ENCODE results near the gene FFAR2.
"Not testable (repeated sequence)": the region's sequence is repeated elsewhere in the genome, so short reads cannot be mapped to it uniquely, and the experiment has no call there.

The FFAR2 gene

GRCh38 chr19:35447606-35448469 lies at the start of gene FFAR2:
FFAR2 (plus strand) TSS chr19:35448257; CDS start chr19:35449715, 1,458 bp downstream.
- no peak for ATAC-seq
- DNase-seq: no peak

GRCh38 chr19:35398570-35398969 lies 49.5 kb upstream of the FFAR2 start:
- ATAC-seq (no peak), DNase-seq (no peak)

DNA sequence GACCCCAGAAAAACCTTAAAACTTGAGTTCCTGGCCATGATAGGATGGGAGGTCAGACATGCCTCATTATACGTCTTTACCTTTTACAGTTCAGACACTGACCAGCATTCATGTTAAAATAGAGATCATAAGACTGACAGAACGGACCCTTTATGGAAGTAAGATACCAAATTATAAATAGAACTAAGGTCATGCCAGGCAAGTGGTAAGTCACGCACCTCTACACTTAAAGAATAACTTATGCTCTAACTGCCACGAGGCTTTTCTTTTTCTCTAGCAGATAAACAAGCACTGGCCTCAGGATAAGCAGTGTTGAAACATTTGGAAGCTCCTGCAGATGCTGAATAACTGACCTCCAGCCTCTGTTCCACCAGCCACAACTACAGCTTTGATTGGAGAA lies 48.8 kb upstream of the FFAR2 start:
- ATAC-seq (no peak), DNase-seq (no peak)

DNA sequence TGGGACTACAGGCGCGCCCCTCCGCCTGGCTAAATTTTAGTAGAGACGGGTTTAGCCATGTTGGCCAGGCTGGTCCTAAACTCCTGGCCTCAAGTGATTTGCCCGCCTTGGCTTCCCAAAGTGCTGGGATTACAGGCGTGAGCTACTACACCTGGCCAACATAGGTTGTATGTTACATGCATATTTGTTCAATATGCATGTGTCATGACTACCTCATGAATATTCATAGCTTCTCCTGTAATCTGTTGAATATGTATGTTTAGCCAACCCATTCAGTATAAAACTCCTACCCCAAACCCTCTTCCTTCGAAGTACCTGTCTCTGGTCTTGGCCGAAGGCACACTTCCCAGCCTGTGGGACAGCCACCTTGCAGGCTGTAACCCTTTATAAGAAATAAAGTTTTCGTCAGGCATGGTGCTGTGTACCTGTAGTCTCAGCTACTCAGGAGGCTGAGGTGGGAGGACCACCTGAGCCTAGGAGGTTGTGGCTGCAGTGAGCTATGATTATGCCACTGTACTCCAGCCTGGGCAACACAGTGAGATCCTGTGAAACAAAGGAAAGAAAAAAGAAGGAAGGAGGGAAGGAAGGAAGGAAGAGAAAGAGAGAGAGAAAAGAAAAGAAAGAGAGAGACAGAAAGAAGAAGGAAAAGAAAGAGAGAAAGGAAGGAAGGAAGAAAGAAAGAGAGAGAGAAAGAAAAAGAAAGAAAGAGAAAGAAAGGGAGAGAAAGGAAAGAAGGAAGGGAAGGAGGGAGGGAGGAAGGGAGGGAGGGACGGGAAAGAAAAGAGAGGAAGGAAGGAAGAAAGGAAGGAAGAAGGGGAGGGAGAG lies 47.9 kb upstream of the FFAR2 start:
- DNase-seq (no peak), ATAC-seq (no peak)

DNA sequence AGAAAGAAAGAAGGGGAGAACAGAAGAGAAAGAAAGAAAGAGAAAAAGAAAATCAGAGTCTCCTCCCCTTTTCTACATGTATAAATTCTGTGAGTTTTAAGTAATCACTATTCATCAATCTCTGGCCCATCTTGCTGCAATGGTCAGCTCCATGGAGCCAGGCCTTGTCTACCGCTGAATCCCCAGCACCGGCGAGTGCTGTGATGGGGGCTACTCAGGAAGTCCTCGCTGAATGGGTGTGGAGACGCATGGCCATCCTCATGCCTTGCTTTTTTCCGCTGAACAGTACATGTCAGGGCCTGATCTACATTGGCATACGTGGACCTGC lies 47.3 kb upstream of the FFAR2 start:
- ATAC-seq (no peak), DNase-seq (no peak)

- not testable (repeated sequence) for DNase-seq, ATAC-seq
Observed at GRCh38 chr19:35401416-35401815, 46.6 kb upstream of the FFAR2 start.

- DNase-seq (peak; percentile 11), ATAC-seq (peak; percentile 13)
Observed at GRCh38 chr19:35403116-35403760, 44.8 kb upstream of the FFAR2 start.

GRCh38 chr19:35404879-35405622 lies 43.0 kb upstream of the FFAR2 start:
- DNase-seq: peak; percentile 67
- ATAC-seq: peak; percentile 95

DNA sequence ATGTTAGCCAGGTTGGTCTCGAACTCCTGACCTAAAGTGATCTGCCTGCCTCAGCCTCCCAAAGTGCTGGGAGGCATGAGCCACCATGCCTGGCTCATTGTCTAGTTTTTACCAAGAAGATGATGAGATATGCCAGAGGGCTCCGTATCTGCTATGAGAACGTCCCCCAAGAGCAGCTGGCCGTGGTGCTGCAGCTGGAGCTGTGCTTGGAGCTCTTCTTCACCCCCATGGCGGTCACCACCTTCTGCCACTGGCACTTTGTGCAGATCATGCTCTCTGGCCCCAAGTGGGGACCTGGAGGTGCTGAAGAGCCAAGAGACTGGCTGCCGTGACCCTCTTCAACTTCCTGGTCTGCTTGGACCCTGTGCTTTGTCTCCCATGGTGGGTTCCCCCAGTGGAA lies 40.4 kb upstream of the FFAR2 start:
- ATAC-seq (no peak), DNase-seq (no peak)

- DNase-seq (no peak), ATAC-seq (no peak)
Observed at GRCh38 chr19:35408284-35409171, 39.5 kb upstream of the FFAR2 start.

GRCh38 chr19:35409191-35409590 lies 38.9 kb upstream of the FFAR2 start:
- no peak for DNase-seq
- no peak for ATAC-seq

- no peak for ATAC-seq
- DNase-seq: no peak
Observed at GRCh38 chr19:35410487-35410886, 37.6 kb upstream of the FFAR2 start.

DNA sequence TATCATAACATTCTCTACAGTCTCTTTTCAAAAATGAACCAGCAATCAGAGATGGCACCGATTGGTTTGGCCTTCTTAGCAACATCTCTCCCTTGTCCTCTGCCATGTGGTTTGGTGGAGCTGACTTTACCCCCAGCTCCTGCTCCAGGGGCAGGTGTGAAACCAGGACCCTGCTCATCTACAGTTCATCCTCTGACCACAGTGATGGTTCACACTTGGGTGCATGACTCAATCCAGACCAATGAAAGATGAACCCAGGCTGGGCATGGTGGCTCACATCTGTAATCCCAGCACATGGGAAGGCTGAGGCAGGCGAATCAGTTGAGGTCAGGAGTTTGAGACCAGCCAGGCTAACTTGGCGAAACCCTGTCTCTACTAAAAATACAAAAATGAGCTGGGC lies 33.6 kb upstream of the FFAR2 start:
- ATAC-seq (peak; percentile 65), DNase-seq (no peak)

- ATAC-seq (no peak), DNase-seq (no peak)
Observed at GRCh38 chr19:35416331-35416730, 31.7 kb upstream of the FFAR2 start.

GRCh38 chr19:35417278-35417677 lies 30.8 kb upstream of the FFAR2 start:
- DNase-seq (no peak), ATAC-seq (no peak)

DNA sequence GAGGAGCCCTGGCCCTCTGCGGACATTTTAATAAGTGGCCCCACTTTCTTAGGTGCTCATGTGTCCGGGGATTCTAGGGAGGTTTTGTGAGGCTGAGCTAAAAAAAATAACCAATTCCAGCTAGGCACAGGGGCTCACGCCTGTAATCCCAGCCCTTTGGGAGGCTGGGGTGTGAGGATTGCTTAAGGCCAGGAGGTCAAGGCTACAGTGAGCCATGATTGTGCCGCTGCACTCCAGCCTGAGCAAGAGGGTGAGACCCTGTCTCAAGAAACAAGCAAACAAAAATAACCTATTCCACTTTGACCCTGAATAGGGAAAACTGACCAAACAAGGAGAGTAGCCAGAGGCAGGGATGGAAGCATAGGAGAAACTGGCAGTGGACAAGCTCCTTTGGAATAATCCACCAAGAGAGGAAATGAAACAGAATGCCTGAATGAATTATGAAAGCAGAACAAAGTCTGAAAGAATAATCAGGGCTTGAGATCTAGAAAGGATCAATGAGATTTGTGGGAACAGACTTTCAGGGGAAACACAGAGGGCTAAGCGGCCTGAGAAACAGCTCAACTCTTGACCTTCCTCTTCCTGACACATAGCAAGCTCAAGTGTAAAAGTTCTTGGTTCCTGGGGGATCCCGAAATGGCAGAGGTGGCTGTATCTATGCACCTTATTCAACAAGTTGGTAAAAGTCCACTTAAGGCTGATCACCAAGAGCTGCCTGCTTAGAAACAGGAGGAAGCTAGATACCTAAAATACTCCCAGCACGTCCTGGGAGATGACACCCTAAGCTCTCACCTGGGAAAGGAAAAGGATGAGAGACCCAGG lies 30.1 kb upstream of the FFAR2 start:
- no peak for DNase-seq
- no peak for ATAC-seq

DNA sequence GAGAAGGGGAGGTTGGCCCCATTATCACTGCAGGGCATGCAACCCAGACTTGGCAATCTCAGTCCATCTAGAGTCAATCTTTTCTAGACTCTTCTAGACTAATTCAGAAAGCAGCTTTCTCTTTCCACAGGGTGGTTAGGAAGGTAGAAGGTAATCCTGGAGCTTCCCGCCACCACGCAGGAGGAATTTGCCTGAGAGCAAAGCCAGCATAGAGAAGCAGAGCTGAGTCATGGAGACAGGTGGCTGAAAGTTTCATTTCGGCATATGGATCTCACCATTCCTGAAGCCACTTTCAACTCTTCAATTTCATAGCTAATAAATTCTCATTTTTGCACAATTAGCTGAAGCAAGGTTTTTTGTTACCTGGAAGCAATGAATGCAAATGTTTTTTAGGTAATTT lies 29.0 kb upstream of the FFAR2 start:
- no peak for ATAC-seq
- no peak for DNase-seq

DNA sequence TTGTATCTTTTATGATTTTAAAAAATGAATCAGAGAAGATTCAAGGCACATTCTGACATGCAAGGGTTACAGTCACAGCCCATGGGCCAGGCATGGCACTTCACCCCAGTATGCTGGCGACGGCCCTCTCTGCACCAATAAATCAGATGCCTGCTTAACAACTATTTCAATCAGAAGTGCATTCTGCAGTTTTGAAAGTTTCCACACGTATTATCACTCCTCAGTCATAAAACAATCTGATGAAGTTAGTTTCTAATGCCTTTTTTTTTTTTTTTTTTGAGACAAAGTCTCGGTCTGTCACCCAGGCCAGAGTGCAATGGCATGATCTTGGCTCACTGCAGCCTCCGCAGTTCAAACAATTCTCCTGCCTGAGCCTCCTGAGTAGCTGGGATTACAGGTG lies 28.3 kb upstream of the FFAR2 start:
- DNase-seq (no peak), ATAC-seq (no peak)

DNA sequence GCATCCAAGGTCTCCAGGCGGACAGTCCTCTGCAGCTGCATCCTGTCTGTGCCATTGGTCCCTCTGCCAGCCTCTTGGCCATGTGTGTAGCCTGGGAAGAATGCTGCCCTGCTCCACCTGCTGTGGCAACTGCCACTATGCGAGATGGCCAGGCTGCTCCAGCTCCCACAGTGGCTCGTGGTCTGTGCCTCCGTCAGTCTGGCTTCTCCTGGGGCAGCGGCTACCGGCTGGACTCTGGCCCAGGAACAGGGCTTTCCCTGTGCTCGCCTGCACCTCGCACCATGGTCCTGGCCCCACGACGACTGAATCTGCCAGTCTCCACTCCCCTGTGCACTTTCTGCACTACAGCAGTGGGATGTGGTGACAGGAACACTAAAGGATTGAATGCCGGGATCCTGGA lies 26.7 kb upstream of the FFAR2 start:
- ATAC-seq (no peak), DNase-seq (no peak)

DNA sequence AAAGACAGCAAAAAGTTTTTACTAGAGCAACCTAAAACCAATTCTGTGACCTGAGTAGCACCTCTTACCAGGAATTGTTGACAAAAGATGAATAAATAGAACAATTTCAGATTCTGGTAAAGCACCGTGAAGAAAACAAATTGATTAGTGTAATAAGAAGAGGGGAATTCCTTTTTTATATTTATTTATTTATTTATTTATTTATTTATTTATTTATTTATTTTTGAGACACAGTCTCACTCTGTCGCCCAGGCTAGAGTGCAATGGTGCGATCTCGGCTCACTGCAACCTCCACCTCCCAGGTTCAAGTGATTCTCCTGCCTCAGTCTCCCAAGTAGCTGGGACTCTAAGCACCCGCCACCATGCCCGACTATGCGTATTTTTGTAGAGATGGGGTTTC lies 24.7 kb upstream of the FFAR2 start:
- not testable (repeated sequence) for DNase-seq, ATAC-seq

All from stimulated activated naive CD8-positive, alpha-beta T cell treated with anti-CD3 and anti-CD28 coated beads, Interleukin-15, Interleukin-2, amounts not matched to agents 100 U/mL and 50 U/mL, for 24 hours (primary cell).